Prostate gland (tissue), 2 donors: ENCODE data around the gene LDLRAD4.

Experiments
- CTCF ChIP-seq, 4 experiments: fragments of 200-600 bp in 2 of 4; fragments of 450-650 bp in 2 of 4; sonication (generic) in 2 of 4; IDR thresholded peaks; 1 replicate in 3 of 4; 2 replicates in 1 of 4; pipeline ENCODE4 v1.5.1; 2016 to 2019; ENCODE audit warnings: antibody characterized with exemption in 4 of 4, mild to moderate bottlenecking in 2 of 4, moderate library complexity in 2 of 4
- POLR2A ChIP-seq: fragments of 450-650 bp; IDR thresholded peaks from one replicate; pipeline ENCODE4 v1.6.1; 2016; ENCODE audit warnings: antibody characterized with exemption, mild to moderate bottlenecking
- POLR2AphosphoS5 ChIP-seq: sonication (generic); formaldehyde crosslinking; IDR thresholded peaks from one replicate; pipeline ENCODE4 v1.6.1; 2017; ENCODE audit warnings: antibody characterized with exemption

GRCh38 chr18:13244135-13244534, 25.6 kb downstream of the LDLRAD4 start:
- TF ChIP-seq CTCF (IDR thresholded peaks at IDR 0.05) = no peak
- TF ChIP-seq POLR2A = no peak
- TF ChIP-seq POLR2AphosphoS5 = no peak
